Stimulated activated CD8-positive, alpha-beta memory T cell treated with anti-CD3 and anti-CD28 coated beads, Interleukin-12 subunit alpha, Interleukin-12 subunit beta, amount 100 ng/mL, for 4 hours (primary cell): Measurements from ENCODE around the gene UBXN11.

Experiments used
- DNase-seq: peaks from one replicate; pipeline ENCODE4 v3.0.0-alpha.2; 2020; ENCODE audit warnings: low read depth

UBXN11 gene

GRCh38 chr1:26268290-26269197, 37.9 kb downstream of the UBXN11 start:
- DNase-seq = no peak

- DNase-seq = no peak
Measured at GRCh38 chr1:26265405-26265804, 41.0 kb downstream of the UBXN11 start.

GRCh38 chr1:26263212-26263611, 43.2 kb downstream of the UBXN11 start:
- no peak for DNase-seq

- DNase-seq = no peak
Measured at GRCh38 chr1:26259578-26259977, 46.9 kb downstream of the UBXN11 start.

- no peak for DNase-seq
Measured at GRCh38 chr1:26259005-26259404, 47.4 kb downstream of the UBXN11 start.

- DNase-seq = no peak
Measured at GRCh38 chr1:26257222-26257621, 49.2 kb downstream of the UBXN11 start.

- DNase-seq = no peak
Measured at GRCh38 chr1:26254404-26254803, 52.0 kb downstream of the UBXN11 start.

- no peak for DNase-seq
Measured at GRCh38 chr1:26252718-26253117, 53.7 kb downstream of the UBXN11 start.

- no peak for DNase-seq
Measured at GRCh38 chr1:26239936-26240335, 66.5 kb downstream of the UBXN11 start.

- no peak for DNase-seq
Measured at GRCh38 chr1:26237230-26237966, 69.0 kb downstream of the UBXN11 start.

- no peak for DNase-seq
Measured at GRCh38 chr1:26234644-26235370, 71.6 kb downstream of the UBXN11 start.

GRCh38 chr1:26233903-26234643, 72.4 kb downstream of the UBXN11 start, which contains the start of gene CEP85:
Gene CEP85 (plus strand): TSS chr1:26234200. CDS start chr1:26239784, 5,584 bp downstream.
- peak; percentile 96 for DNase-seq
